Ovary (tissue), 3 donors: Measurements from ENCODE around the gene EIF4E3.

Experiments used
- POLR2A ChIP-seq: fragments of 450-650 bp; IDR thresholded peaks from one replicate; pipeline ENCODE4 v1.6.1; 2017; ENCODE audit warnings: antibody characterized with exemption, mild to moderate bottlenecking, moderate library complexity
- TF ChIP-seq, protein P1 (sequence below), 3 donors: fragments of 450-650 bp in 2 of 3; fragments of 200-600 bp in 1 of 3; IDR thresholded peaks; one replicate each; pipeline versions ENCODE4 v1.5.1 to v1.8.0; 2016 to 2022; ENCODE audit warnings: antibody characterized with exemption in 3 of 3, mild to moderate bottlenecking in 1 of 3
- donor health status: DM: no; HTN: no; CAD: no.

DNA sequence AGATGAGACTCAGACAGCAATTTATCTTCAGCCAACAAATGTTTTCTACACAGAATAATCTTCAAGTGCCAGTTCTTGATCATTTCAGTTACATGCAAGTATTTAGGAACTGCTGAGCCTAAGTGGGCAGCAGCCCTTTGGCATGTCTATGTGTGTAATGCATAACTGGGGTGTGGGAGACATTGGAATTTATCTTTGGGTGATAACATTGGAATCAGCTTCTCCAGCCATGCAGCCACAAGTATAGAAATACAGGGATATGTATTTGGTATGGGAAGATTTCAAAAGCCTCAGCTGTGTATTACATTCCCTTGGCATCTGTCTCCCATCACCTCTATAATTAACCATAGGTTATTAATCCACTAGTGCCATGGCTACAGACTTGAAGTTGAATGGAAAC lies 78.2 kb downstream of the EIF4E3 start:
- TF ChIP-seq POLR2A, result no peak
- TF ChIP-seq, protein P1, sequence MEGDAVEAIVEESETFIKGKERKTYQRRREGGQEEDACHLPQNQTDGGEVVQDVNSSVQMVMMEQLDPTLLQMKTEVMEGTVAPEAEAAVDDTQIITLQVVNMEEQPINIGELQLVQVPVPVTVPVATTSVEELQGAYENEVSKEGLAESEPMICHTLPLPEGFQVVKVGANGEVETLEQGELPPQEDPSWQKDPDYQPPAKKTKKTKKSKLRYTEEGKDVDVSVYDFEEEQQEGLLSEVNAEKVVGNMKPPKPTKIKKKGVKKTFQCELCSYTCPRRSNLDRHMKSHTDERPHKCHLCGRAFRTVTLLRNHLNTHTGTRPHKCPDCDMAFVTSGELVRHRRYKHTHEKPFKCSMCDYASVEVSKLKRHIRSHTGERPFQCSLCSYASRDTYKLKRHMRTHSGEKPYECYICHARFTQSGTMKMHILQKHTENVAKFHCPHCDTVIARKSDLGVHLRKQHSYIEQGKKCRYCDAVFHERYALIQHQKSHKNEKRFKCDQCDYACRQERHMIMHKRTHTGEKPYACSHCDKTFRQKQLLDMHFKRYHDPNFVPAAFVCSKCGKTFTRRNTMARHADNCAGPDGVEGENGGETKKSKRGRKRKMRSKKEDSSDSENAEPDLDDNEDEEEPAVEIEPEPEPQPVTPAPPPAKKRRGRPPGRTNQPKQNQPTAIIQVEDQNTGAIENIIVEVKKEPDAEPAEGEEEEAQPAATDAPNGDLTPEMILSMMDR (IDR thresholded peaks at IDR 0.05), result no peak
